Upper lobe of left lung (tissue), 4 donors: ENCODE measurements around the gene NDRG4.

Experiments
- EP300 ChIP-seq, 4 donors: sonication (generic); formaldehyde crosslinking; IDR thresholded peaks; one replicate each; pipeline ENCODE4 v1.5.1; 2017; ENCODE audit warnings: antibody characterized with exemption in 4 of 4, control low read depth in 2 of 4
- POLR2A ChIP-seq, 4 donors: fragments of 450-650 bp; IDR thresholded peaks; one replicate each; pipeline ENCODE4 v1.5.1; 2016 to 2017; ENCODE audit warnings: antibody characterized with exemption in 4 of 4, mild to moderate bottlenecking in 2 of 4
- TF ChIP-seq, protein P1 (sequence below), 6 experiments: fragments of 450-650 bp in 4 of 6; fragments of 200-600 bp in 2 of 6; sonication (generic) in 2 of 6; IDR thresholded peaks; one replicate each; pipeline ENCODE4 v1.5.1; 2016 to 2019; ENCODE audit warnings: antibody characterized with exemption in 6 of 6

DNA sequence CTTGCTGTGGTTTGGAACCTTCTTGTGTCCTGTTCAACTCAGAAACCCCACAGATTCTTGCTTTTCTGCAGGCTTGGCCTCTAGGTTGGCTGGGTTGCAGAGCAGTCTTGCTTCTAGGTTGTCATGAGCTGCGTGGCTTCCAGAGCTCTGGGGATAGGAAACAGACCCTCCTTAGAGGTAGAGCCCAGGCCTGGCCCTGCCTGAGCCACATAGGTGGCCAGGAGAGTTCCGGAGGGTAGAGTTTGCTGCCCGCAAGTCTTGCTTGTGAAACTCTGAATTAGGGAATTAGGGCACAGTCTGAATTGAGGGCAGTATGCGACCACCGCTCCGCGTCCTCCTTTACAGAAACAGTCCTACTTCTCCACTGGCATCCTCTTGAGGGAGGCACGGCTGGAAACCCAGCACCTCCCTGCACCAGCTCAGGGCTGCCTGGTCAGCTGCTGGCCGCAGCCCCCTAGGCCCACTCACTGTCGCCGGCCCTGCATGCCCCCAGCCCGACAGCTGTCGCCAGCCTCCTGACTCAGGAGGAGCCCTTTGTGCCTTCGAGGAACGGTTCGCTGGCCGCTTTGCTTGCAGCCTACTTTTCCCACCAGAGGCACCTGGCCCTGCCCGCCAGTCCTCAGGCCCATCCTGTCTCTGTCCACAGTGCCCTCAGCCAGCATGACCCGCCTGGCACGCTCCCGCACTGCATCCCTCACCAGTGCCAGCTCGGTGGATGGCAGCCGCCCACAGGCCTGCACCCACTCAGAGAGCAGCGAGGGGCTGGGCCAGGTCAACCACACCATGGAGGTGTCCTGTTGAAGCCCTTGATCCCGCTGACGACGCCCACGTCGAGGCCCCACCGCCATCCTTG, 11.1 kb downstream of the NDRG4 start:
- TF ChIP-seq, protein P1, sequence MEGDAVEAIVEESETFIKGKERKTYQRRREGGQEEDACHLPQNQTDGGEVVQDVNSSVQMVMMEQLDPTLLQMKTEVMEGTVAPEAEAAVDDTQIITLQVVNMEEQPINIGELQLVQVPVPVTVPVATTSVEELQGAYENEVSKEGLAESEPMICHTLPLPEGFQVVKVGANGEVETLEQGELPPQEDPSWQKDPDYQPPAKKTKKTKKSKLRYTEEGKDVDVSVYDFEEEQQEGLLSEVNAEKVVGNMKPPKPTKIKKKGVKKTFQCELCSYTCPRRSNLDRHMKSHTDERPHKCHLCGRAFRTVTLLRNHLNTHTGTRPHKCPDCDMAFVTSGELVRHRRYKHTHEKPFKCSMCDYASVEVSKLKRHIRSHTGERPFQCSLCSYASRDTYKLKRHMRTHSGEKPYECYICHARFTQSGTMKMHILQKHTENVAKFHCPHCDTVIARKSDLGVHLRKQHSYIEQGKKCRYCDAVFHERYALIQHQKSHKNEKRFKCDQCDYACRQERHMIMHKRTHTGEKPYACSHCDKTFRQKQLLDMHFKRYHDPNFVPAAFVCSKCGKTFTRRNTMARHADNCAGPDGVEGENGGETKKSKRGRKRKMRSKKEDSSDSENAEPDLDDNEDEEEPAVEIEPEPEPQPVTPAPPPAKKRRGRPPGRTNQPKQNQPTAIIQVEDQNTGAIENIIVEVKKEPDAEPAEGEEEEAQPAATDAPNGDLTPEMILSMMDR (IDR thresholded peaks at IDR 0.05), result no peak
- TF ChIP-seq POLR2A (IDR thresholded peaks at IDR 0.05), result no peak
- no peak for TF ChIP-seq EP300 (IDR thresholded peaks at IDR 0.05)
